Measurements from ENCODE around the gene ZFR. TPM values are rescaled to one million over a fixed set of nuclear protein-coding genes. Genes with fewer than 3 reads are reported as not detected.

The ZFR gene
- polyA plus RNA-seq, 1 donor (not counting 4 experiments of a cell fraction or from before 2014, with no cell fraction given) = 58.7 TPM

DNA sequence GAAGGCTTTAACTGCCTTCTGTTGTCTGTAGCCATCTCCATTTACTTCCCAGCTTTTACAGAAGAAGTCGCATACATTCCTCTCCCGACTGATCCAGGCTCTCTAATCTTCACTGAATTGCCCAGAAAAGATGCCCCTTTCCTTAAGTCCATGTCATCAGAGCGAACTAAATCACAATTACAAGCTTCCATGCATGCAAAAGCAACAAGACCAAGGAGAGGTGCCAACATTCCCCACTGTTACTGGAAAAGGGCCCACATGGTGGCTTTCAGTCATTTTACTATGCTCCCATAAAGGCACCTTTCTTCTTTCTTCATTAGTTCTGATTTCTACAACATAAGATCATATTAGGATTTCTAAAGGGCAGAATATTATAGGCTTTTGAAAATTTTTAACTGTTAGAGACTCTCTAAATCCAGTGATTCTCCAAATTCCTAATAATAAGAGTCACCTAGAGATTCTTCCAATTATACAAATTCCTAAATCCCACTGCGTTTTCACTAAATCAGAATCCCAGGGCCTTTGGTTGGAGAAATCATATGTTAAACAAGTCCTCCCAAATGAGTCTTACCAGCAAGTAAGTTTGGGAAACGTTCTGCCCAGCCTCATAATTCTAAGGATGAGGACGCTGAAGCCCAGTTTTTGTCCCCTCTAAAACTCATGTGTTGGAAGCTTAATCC, 17.0 kb upstream of the ZFR start:
- no peaks in the 10 kb centered on the region for H3K79me2 ChIP-seq (ENCODE audit: control insufficient read depth, insufficient read depth, low read length)
- H3K27me3 ChIP-seq (ENCODE audit: control insufficient read depth, extremely low read depth, insufficient read depth, low read length) = peaks cover 2% of the 10 kb centered on the region
- TF ChIP-seq, protein P1, sequence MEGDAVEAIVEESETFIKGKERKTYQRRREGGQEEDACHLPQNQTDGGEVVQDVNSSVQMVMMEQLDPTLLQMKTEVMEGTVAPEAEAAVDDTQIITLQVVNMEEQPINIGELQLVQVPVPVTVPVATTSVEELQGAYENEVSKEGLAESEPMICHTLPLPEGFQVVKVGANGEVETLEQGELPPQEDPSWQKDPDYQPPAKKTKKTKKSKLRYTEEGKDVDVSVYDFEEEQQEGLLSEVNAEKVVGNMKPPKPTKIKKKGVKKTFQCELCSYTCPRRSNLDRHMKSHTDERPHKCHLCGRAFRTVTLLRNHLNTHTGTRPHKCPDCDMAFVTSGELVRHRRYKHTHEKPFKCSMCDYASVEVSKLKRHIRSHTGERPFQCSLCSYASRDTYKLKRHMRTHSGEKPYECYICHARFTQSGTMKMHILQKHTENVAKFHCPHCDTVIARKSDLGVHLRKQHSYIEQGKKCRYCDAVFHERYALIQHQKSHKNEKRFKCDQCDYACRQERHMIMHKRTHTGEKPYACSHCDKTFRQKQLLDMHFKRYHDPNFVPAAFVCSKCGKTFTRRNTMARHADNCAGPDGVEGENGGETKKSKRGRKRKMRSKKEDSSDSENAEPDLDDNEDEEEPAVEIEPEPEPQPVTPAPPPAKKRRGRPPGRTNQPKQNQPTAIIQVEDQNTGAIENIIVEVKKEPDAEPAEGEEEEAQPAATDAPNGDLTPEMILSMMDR (optimal IDR thresholded peaks at IDR 0.05 in 1 of 3, IDR thresholded peaks at IDR 0.05 in 1 of 3, conservative IDR thresholded peaks at IDR 0.05 in 1 of 3; ENCODE audit: extremely low read depth in 1 of 3, insufficient read depth in 2 of 3, low read length in 3 of 3) = no peak
- no peak for TF ChIP-seq EZH2 (IDR thresholded peaks at IDR 0.05; ENCODE audit: low read length)
- H3K9ac ChIP-seq (ENCODE audit: control insufficient read depth, extremely low read depth, insufficient read depth, low read length) = no peak overlapping the region
- DNase-seq (ENCODE audit: low read depth, low spot score) (no peak), FAIRE-seq (no peak)
- no peaks in the 10 kb centered on the region for H3K4me1 ChIP-seq (ENCODE audit: control insufficient read depth, extremely low read depth, insufficient read depth, low read length)
- H3K9me1 ChIP-seq (ENCODE audit: control insufficient read depth, extremely low read depth, insufficient read depth, low read length) = no peaks in the 10 kb centered on the region
- no peak overlapping the region for H2AFZ ChIP-seq (ENCODE audit: control insufficient read depth, low read length)
- H3K4me3 ChIP-seq (ENCODE audit: control insufficient read depth in 2 of 3, extremely low read depth in 1 of 3, insufficient read depth in 2 of 3, low read depth in 1 of 3, low read length in 3 of 3) = no peak overlapping the region
- no peaks in the 10 kb centered on the region for H4K20me1 ChIP-seq (ENCODE audit: control insufficient read depth, extremely low read depth, insufficient read depth, low read length)
- dilution Hi-C loops (cut with MboI; ENCODE audit: extremely low pct_ligation_motif_present, low sequenced_read_pairs) = no loop called here
- no peak overlapping the region for H3K4me2 ChIP-seq (ENCODE audit: control insufficient read depth, extremely low read depth, insufficient read depth, low read depth, low read length)
- no peaks in the 10 kb centered on the region for H3K36me3 ChIP-seq (ENCODE audit: control insufficient read depth in 2 of 2, extremely low read depth in 1 of 2, insufficient read depth in 2 of 2, low read length in 2 of 2)
- no peaks in the 10 kb centered on the region for H3K9me3 ChIP-seq (ENCODE audit: control insufficient read depth, low read depth, low read length)
- H3K27ac ChIP-seq (ENCODE audit: control insufficient read depth, insufficient read depth, low read length) = no peak overlapping the region

DNA sequence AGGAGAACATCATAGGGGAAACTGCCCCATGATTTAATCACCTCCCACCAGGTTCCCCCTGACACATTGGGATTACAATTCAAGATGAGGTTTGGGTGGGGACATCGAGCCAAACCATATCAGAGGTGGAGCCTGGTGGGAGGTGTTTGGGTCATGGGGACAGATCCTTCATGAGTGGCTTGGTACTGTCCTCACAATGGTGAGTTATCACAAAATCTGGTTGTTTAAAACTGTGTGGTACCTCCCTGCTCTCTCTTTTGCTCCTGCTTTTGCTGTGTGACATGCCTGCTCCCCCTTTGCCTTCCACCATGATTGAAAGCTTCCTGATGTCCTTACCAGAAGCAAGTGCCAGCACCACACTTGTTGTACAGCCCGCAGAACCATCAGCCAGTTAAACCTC, 16.2 kb upstream of the ZFR start:
- Histone ChIP-seq H3K36me3 (ENCODE audit: control insufficient read depth in 2 of 2, extremely low read depth in 1 of 2, insufficient read depth in 2 of 2, low read length in 2 of 2) (no peaks in the 10 kb centered on the region), H2AFZ (ENCODE audit: control insufficient read depth, low read length) (no peak overlapping the region), H3K79me2 (ENCODE audit: control insufficient read depth, insufficient read depth, low read length) (no peaks in the 10 kb centered on the region), H4K20me1 (ENCODE audit: control insufficient read depth, extremely low read depth, insufficient read depth, low read length) (no peaks in the 10 kb centered on the region), H3K9ac (ENCODE audit: control insufficient read depth, extremely low read depth, insufficient read depth, low read length) (no peak overlapping the region), H3K4me2 (ENCODE audit: control insufficient read depth, extremely low read depth, insufficient read depth, low read depth, low read length) (no peak overlapping the region), H3K27me3 (ENCODE audit: control insufficient read depth, extremely low read depth, insufficient read depth, low read length) (peaks cover 2% of the 10 kb centered on the region), H3K4me1 (ENCODE audit: control insufficient read depth, extremely low read depth, insufficient read depth, low read length) (no peaks in the 10 kb centered on the region), H3K27ac (ENCODE audit: control insufficient read depth, insufficient read depth, low read length) (no peak overlapping the region), H3K4me3 (ENCODE audit: control insufficient read depth in 2 of 3, extremely low read depth in 1 of 3, insufficient read depth in 2 of 3, low read depth in 1 of 3, low read length in 3 of 3) (no peak overlapping the region), H3K9me1 (ENCODE audit: control insufficient read depth, extremely low read depth, insufficient read depth, low read length) (no peaks in the 10 kb centered on the region), H3K9me3 (ENCODE audit: control insufficient read depth, low read depth, low read length) (no peaks in the 10 kb centered on the region)
- FAIRE-seq (no peak), DNase-seq (ENCODE audit: low read depth, low spot score) (no peak)
- no peak for TF ChIP-seq EZH2 (IDR thresholded peaks at IDR 0.05; ENCODE audit: low read length)
- TF ChIP-seq, protein P1 (optimal IDR thresholded peaks at IDR 0.05 in 1 of 3, IDR thresholded peaks at IDR 0.05 in 1 of 3, conservative IDR thresholded peaks at IDR 0.05 in 1 of 3; ENCODE audit: extremely low read depth in 1 of 3, insufficient read depth in 2 of 3, low read length in 3 of 3) = no peak
- dilution Hi-C loops (cut with MboI; ENCODE audit: extremely low pct_ligation_motif_present, low sequenced_read_pairs) = no loop called here

All from keratinocyte (primary cell).